OCI-LY3 (cell line): ENCODE measurements around the gene NEK2.

Experiments
- CTCF ChIP-seq: fragments of 200-600, 300-600 bp; sonication (generic); IDR thresholded peaks from 2 replicates; pipeline ENCODE4 v1.5.1; 2014; ENCODE audit warnings: antibody characterized with exemption, low read length, low read depth
- EZH2phosphoT487 ChIP-seq: fragments of 200-600 bp; shearing (Covaris generic); IDR thresholded peaks from 2 replicates; pipeline ENCODE4 v1.6.1; 2018; ENCODE audit warnings: antibody characterized with exemption, mixed run types, low read depth

GRCh38 chr1:211685823-211686222, 10.4 kb upstream of the NEK2 start:
- TF ChIP-seq CTCF (no peak), EZH2phosphoT487 (no peak)
